NCI-H748 treated with DMSO at 0.1 percent for 48 hours (cell line): ENCODE measurements around the gene OR6C65.

Source experiments
- DNase-seq: peaks from one replicate; lab custom pipeline; 2025; lab: John Stamatoyannopoulos, UW

OR6C65 gene

DNA sequence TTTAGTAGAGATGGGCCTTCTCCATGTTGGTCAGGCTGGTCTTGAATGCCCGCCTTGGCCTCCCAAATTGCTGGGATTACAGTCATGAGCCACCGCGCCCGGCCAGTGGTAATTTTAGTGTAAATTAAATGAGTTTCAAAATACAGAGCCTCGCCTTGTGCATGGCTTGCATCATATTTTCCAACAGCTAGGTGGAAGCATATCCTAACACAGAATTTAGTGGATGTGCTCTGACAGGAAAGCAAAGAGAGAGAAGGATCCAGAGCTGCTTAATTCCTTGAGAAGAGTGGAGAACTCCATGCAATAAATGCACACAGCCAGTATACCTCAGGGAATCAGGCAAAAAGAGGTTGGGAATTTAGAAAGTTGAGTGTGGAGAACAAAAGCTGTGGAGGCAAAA lies 46.0 kb downstream of the OR6C65 start:
- no peak for DNase-seq

DNA sequence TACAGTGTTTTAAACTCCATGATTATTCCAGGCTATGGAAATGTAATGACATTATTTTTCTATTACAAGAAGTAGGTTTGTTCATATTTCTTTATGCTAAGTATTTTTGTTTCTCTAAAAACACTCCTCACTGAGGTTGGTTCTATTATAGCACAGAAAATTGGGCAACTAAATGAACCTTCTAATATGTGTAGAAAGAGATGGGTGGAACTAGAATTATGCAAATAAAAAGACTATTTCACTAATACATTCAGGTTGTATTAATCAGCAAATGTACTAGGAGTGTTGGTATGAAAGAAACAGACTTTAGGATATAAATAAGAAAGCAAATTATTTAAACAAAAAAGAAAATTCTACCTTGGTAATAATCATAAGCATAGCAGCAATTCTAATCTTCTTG lies 48.5 kb downstream of the OR6C65 start:
- no peak for DNase-seq
